AG10803 (cell line): Measurements from ENCODE around the gene KIAA0040.

Experiments
- DNase-seq: peaks from one replicate; pipeline ENCODE4 v3.0.0; 2010; ENCODE audit warnings: low read depth
- H3K4me3 ChIP-seq: 2 replicates; pipeline ENCODE4 v1.5.1; 2011; ENCODE audit warnings: mild to moderate bottlenecking, low read length, control low read depth
- CTCF ChIP-seq: conservative IDR thresholded peaks from 2 replicates; pipeline ENCODE4 v1.5.1; 2011; ENCODE audit warnings: mild to moderate bottlenecking, low read length, control low read depth, inconsistent platforms

Gene KIAA0040

GRCh38 chr1:175171036-175171913 lies 21.3 kb downstream of the KIAA0040 start:
- no peak for DNase-seq
- TF ChIP-seq CTCF: no peak
- H3K4me3 ChIP-seq: no peak overlapping the region

- no peak overlapping the region for H3K4me3 ChIP-seq
- DNase-seq: no peak
- TF ChIP-seq CTCF: no peak
Observed at GRCh38 chr1:175169286-175170018, 23.1 kb downstream of the KIAA0040 start.

GRCh38 chr1:175168782-175169181 lies 23.8 kb downstream of the KIAA0040 start:
- DNase-seq: no peak
- H3K4me3 ChIP-seq: no peak overlapping the region
- no peak for TF ChIP-seq CTCF

GRCh38 chr1:175167861-175168260 lies 24.7 kb downstream of the KIAA0040 start:
- no peak overlapping the region for H3K4me3 ChIP-seq
- no peak for DNase-seq
- TF ChIP-seq CTCF: no peak

GRCh38 chr1:175166746-175167145 lies 25.8 kb downstream of the KIAA0040 start:
- TF ChIP-seq CTCF: no peak
- no peak for DNase-seq
- H3K4me3 ChIP-seq: no peak overlapping the region

GRCh38 chr1:175164751-175165150 lies 27.8 kb downstream of the KIAA0040 start:
- no peak for DNase-seq
- no peak for TF ChIP-seq CTCF
- no peak overlapping the region for H3K4me3 ChIP-seq

- DNase-seq: no peak
- TF ChIP-seq CTCF: no peak
- H3K4me3 ChIP-seq: no peak overlapping the region
Observed at GRCh38 chr1:175163702-175164101, 28.9 kb downstream of the KIAA0040 start.
